Spleen (tissue), 7 donors: ENCODE data around the gene HRNR.
"Not testable (repeated sequence)": the region's sequence is repeated elsewhere in the genome, so short reads cannot be mapped to it uniquely, and the experiment has no call there.

Source experiments
- POLR2A ChIP-seq, 3 donors: fragments of 450-650 bp; IDR thresholded peaks; one replicate each; pipeline ENCODE4 v1.5.1; 2017; ENCODE audit warnings: antibody characterized with exemption in 3 of 3, mild to moderate bottlenecking in 1 of 3
- TF ChIP-seq, protein P1 (sequence below), 11 experiments: fragments of 200-600 bp in 7 of 11; fragments of 450-650 bp in 4 of 11; sonication (generic) in 4 of 11; IDR thresholded peaks in 8 of 11; conservative IDR thresholded peaks in 3 of 11; 1 replicate in 7 of 11; 2 replicates in 4 of 11; pipeline versions ENCODE4 v1.4.0 to v1.8.0; 2016 to 2021; ENCODE audit warnings: antibody characterized with exemption in 11 of 11, inconsistent platforms in 4 of 11, mild to moderate bottlenecking in 1 of 11
- donor health status: DM: no; HTN: no; CAD: no; lungs with moderate emphysema.
- donor health status: DM: no; HTN: no; CAD: no.
- donor health status: DM: no; HTN: no; CAD: no.

DNA sequence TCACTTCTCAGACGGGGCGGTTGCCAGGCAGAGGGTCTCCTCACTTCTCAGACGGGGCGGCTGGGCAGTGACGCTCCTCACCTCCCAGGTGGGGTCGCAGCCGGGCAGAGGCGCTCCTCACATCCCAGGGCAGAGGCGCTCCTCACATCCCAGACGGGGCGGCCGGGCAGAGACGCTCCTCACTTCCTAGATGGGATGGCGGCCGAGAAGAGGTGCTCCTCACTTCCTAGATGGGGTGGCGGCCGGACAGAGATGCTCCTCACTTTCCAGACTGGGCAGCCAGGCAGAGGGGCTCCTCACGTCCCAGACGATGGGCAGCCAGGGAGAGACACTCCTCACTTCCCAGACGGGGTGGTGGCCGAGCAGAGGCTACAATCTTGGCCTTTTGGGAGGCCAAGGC lies 32.4 kb upstream of the HRNR start:
- TF ChIP-seq POLR2A (IDR thresholded peaks at IDR 0.05), result not testable (repeated sequence)
- TF ChIP-seq, protein P1, sequence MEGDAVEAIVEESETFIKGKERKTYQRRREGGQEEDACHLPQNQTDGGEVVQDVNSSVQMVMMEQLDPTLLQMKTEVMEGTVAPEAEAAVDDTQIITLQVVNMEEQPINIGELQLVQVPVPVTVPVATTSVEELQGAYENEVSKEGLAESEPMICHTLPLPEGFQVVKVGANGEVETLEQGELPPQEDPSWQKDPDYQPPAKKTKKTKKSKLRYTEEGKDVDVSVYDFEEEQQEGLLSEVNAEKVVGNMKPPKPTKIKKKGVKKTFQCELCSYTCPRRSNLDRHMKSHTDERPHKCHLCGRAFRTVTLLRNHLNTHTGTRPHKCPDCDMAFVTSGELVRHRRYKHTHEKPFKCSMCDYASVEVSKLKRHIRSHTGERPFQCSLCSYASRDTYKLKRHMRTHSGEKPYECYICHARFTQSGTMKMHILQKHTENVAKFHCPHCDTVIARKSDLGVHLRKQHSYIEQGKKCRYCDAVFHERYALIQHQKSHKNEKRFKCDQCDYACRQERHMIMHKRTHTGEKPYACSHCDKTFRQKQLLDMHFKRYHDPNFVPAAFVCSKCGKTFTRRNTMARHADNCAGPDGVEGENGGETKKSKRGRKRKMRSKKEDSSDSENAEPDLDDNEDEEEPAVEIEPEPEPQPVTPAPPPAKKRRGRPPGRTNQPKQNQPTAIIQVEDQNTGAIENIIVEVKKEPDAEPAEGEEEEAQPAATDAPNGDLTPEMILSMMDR (IDR thresholded peaks at IDR 0.05 in 8 of 11, conservative IDR thresholded peaks at IDR 0.05 in 3 of 11), result not testable (repeated sequence)
